Measurements from ENCODE around the gene ARID5B.

Gene ARID5B

DNA sequence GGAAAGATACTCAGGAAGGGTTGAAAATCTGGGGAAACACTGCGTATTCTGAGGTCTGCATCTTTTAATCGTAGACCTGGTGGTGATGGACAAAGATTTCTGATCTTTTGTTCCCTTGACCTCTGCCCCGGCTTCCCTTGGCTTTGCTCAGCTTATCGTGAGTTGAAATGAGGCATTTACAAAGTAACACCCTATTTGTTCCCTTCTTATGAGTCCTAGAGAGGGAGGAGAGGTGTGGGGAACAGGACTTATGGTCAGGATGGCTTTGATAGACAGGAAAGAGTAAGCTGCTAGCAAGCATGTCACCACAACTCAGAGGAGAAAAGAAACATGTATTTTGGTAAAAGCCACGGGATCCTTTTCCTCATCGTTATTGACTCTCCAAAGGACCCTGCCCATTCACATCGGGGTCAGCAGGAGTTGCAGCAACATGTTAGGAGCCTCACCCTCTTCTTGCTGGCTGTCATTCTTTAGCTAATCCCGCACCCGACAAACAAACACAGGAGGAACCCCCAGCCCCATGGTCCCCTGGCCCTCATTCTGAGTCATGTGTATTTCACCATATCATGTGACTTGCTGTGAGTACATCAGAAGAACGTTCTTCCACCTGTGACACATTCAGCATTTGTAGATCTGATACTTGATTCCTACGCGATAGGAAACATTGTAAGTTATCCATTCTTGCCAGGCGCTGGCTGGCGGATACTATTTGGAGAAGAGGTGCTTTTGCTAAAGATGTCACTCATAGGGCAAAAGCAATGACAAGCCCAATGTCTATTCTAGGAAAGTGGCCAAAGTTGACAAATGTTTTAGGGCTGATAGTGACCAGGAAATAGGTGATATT is 197.0 kb downstream of the ARID5B start:
- TF ChIP-seq L3MBTL2 (conservative IDR thresholded peaks at IDR 0.05) (no peak), BHLHE40 (IDR thresholded peaks at IDR 0.05; ENCODE audit: borderline replicate concordance) (no peak), HDGF (IDR thresholded peaks at IDR 0.05; ENCODE audit: borderline replicate concordance) (no peak), NFRKB (IDR thresholded peaks at IDR 0.05) (no peak)
- CTCF ChIA-PET, result no interaction called here
- DNase-seq (ENCODE audit: extremely low spot score), result no peak
- POLR2A ChIA-PET, result no interaction called here

DNA sequence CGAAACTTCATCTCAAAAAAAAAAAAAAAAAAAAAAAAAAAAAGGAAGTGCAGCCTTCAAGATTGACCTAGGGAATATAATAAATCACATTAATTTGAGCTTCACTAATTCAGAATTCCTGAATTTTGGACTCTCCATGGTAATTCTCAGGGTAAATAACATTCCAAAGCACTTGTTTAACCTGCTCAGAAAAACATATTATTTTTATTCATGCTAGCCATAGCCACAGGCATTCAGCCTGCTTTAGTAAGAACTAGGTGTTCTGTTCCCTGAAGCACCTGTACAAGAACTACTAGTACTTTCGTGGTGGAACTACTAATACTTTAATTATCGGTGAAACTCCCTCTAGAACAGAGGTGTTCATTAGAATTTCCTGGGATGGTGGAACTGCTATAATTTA is 197.8 kb downstream of the ARID5B start:
- ChIA-PET CTCF (no interaction called here), POLR2A (no interaction called here)
- no peak for TF ChIP-seq NFRKB (IDR thresholded peaks at IDR 0.05)
- no peak for TF ChIP-seq TARDBP (IDR thresholded peaks at IDR 0.05)
- no peak for TF ChIP-seq ELF4 (IDR thresholded peaks at IDR 0.05)
- no peak for TF ChIP-seq CTBP1 (IDR thresholded peaks at IDR 0.05; ENCODE audit: borderline replicate concordance)
- no peak for DNase-seq (ENCODE audit: extremely low spot score)

DNA sequence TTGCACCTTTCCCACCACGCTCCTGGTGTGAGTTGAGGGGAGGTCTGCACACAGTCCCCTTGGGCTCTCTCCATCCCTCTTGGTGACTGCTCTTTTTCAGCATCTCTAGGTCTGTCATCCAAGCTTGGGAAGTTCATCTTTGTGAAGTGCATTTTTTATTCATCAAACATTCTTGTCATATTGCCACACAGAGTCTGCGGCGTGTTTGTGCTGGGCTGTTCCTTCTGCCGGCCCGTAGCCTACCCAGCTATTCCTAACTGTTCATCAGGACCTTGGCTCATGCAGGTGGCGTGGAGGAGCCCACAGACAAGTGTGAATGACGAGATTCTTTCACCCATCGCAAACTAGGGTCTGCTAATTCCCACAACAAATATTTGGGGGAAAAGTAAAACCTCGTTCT is 202.4 kb downstream of the ARID5B start:
- CTCF ChIA-PET, result interaction anchor here (1.2 kb wide), 1 partner anchor 353 kb away, joined by 3 read pairs; no protein-coding TSS in a partner anchor

DNA sequence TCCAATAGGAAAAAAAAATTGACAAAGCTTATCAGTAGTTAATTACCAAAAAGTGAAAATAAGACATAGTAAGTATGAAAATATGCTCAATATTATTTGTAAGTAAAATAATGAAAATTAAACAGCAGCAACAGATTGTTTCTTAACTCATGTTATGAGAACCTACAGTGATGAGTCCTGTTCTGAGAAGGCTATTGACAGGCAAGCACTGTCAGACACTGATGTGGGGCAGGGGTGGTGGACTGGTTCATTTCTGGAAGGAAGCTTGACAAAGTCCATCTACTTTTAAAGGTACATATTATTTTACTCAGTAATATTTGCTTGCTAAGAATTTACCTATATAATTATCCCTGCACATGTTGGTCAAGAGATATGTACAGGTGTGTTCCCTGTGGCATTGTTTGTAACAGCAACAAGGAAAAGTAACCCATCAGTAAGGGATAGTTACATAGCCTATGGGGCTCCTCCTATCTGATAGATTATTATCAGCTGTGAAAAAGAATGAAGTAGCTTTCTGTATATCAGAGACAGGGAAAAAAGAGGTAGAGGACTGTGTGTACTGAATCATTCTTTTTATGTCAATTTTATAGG is 205.5 kb downstream of the ARID5B start:
- ChIA-PET CTCF (interaction anchor here (0.6 to 0.9 kb wide), 2 partner anchors 23 to 138 kb away, joined by 3 read pairs; no protein-coding TSS in a partner anchor), POLR2A (interaction anchor here (1.9 kb wide), 1 partner anchor 58 kb away, joined by 4 read pairs; no protein-coding TSS in a partner anchor)
- TF ChIP-seq, protein P1, sequence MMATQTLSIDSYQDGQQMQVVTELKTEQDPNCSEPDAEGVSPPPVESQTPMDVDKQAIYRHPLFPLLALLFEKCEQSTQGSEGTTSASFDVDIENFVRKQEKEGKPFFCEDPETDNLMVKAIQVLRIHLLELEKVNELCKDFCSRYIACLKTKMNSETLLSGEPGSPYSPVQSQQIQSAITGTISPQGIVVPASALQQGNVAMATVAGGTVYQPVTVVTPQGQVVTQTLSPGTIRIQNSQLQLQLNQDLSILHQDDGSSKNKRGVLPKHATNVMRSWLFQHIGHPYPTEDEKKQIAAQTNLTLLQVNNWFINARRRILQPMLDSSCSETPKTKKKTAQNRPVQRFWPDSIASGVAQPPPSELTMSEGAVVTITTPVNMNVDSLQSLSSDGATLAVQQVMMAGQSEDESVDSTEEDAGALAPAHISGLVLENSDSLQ (IDR thresholded peaks at IDR 0.05), result no peak
- TF ChIP-seq NFRKB (IDR thresholded peaks at IDR 0.05) (no peak), HDGF (IDR thresholded peaks at IDR 0.05; ENCODE audit: borderline replicate concordance) (no peak), LEF1 (IDR thresholded peaks at IDR 0.05; ENCODE audit: borderline replicate concordance) (no peak), FOXK2 (IDR thresholded peaks at IDR 0.05) (no peak), SP1 (IDR thresholded peaks at IDR 0.05) (no peak), BHLHE40 (IDR thresholded peaks at IDR 0.05; ENCODE audit: borderline replicate concordance) (no peak), FOXM1 (IDR thresholded peaks at IDR 0.05; ENCODE audit: borderline replicate concordance) (no peak), ZNF384 (IDR thresholded peaks at IDR 0.05) (no peak)
- no peak for DNase-seq (ENCODE audit: extremely low spot score)

More for the DNA sequence above, 202.4 kb downstream of the ARID5B start:
- DNase-seq (ENCODE audit: extremely low spot score), result no peak
- POLR2A ChIA-PET, result no interaction called here
- no peak for TF ChIP-seq FOXA1 (IDR thresholded peaks at IDR 0.05)
- TF ChIP-seq LEF1 (IDR thresholded peaks at IDR 0.05; ENCODE audit: borderline replicate concordance), result no peak
- TF ChIP-seq NFRKB (IDR thresholded peaks at IDR 0.05), result no peak
- no peak for TF ChIP-seq ZNF384 (IDR thresholded peaks at IDR 0.05)
- TF ChIP-seq ARNT (IDR thresholded peaks at IDR 0.05), result no peak
- TF ChIP-seq, protein P1 (IDR thresholded peaks at IDR 0.05), result no peak
- TF ChIP-seq CTBP1 (IDR thresholded peaks at IDR 0.05; ENCODE audit: borderline replicate concordance), result no peak
- no peak for TF ChIP-seq HDGF (IDR thresholded peaks at IDR 0.05; ENCODE audit: borderline replicate concordance)
- no peak for TF ChIP-seq SP1 (IDR thresholded peaks at IDR 0.05)
- TF ChIP-seq TARDBP (IDR thresholded peaks at IDR 0.05), result no peak
- TF ChIP-seq ELF4 (IDR thresholded peaks at IDR 0.05), result no peak
- TF ChIP-seq BHLHE40 (IDR thresholded peaks at IDR 0.05; ENCODE audit: borderline replicate concordance), result no peak
- TF ChIP-seq FOXK2 (IDR thresholded peaks at IDR 0.05), result no peak
- no peak for TF ChIP-seq FOXM1 (IDR thresholded peaks at IDR 0.05; ENCODE audit: borderline replicate concordance)
- TF ChIP-seq SUZ12 (IDR thresholded peaks at IDR 0.05), result no peak
- no peak for TF ChIP-seq L3MBTL2 (conservative IDR thresholded peaks at IDR 0.05)

DNA sequence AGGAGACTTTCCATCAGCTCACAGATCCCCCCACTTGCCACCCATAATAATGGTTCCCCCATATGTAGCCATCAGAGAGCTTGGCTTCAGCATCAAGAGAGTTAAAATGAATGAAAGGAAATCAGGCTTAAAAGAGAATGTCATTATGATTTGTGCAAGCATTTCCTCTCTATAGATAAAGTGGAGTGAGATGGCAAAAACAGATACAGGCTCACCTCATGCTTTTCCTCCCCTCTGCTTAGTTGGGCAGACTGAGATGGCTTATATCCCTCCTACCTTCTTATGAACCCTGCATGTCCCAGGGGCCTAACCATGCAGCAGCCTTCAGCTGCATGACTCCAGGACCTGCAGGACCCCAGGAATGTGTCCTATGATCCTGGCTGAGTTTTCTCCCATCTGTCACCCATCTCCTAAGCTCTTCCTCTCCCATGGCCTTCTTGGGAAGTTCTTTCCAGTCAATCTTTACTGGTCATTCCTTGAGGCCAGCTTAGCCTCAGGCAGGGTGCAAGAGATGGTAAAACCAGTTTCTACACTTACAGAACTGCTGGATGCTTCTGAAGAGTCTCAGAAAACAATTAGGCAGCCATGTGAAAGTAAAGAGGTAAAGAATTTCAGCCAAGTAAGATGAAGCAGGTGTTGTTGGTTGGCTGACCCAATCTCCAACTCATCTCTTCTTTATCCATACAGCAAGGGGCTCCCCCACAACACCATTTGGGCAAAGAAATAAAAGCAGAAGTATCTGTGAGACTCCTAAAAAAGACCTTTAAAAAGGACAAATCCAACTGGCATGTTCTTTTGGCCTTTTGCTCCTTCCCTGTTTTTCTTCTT is 207.5 kb downstream of the ARID5B start:
- no peak for DNase-seq (ENCODE audit: extremely low spot score)
- POLR2A ChIA-PET, result interaction anchor here (1.9 kb wide), 1 partner anchor 60 kb away, joined by 4 read pairs; no protein-coding TSS in a partner anchor
- CTCF ChIA-PET, result interaction anchor here (0.7 kb wide), 1 partner anchor 133 kb away, joined by 3 read pairs; no protein-coding TSS in a partner anchor
- TF ChIP-seq BHLHE40 (IDR thresholded peaks at IDR 0.05; ENCODE audit: borderline replicate concordance) (no peak), FOXM1 (IDR thresholded peaks at IDR 0.05; ENCODE audit: borderline replicate concordance) (no peak), CTBP1 (IDR thresholded peaks at IDR 0.05; ENCODE audit: borderline replicate concordance) (no peak), NFRKB (IDR thresholded peaks at IDR 0.05) (no peak), ARNT (IDR thresholded peaks at IDR 0.05) (no peak), FOXA1 (IDR thresholded peaks at IDR 0.05) (no peak), LEF1 (IDR thresholded peaks at IDR 0.05; ENCODE audit: borderline replicate concordance) (no peak), SUZ12 (IDR thresholded peaks at IDR 0.05) (no peak), L3MBTL2 (conservative IDR thresholded peaks at IDR 0.05) (no peak)

DNA sequence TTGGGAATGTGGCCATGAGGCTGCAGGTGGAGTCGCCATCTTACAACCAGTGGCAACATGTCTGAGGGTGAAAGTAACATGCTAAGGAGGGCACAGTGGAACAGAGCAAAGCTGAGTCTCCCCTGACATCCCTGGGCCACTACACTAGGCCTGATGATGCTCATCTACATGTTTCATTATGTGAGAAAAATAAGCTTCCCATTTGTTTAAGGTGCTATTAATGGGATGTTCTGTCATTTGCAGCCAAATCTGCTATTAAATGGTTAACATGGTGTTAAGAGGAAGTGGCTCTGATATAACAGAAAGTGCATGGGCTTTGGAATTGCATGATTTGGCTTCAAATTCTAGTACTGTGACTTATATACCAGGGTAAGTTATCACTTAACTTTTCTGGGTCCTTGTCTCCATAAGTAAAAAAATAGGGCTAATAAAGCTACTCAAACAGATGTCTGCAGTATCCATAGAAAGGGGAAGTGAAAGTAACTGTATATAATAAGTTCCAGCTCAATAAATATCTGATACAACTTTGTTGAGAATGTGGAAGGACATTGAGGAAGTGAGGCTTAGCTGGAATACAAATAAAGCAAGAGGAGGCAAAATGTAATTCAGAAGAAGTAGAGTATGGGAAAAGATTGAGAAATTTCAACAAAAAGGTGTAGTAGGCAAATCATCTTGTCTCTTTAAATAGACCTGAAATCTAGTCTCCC is 208.2 kb downstream of the ARID5B start:
- CTCF ChIA-PET, result no interaction called here
- TF ChIP-seq SP1 (IDR thresholded peaks at IDR 0.05) (no peak), NFRKB (IDR thresholded peaks at IDR 0.05) (no peak), L3MBTL2 (conservative IDR thresholded peaks at IDR 0.05) (no peak), CTBP1 (IDR thresholded peaks at IDR 0.05; ENCODE audit: borderline replicate concordance) (no peak), FOXM1 (IDR thresholded peaks at IDR 0.05; ENCODE audit: borderline replicate concordance) (no peak), FOXA1 (IDR thresholded peaks at IDR 0.05) (no peak), LEF1 (IDR thresholded peaks at IDR 0.05; ENCODE audit: borderline replicate concordance) (no peak), BHLHE40 (IDR thresholded peaks at IDR 0.05; ENCODE audit: borderline replicate concordance) (no peak), ELF4 (IDR thresholded peaks at IDR 0.05) (no peak), SUZ12 (IDR thresholded peaks at IDR 0.05) (no peak), ARNT (IDR thresholded peaks at IDR 0.05) (no peak), ZNF384 (IDR thresholded peaks at IDR 0.05) (no peak), HDGF (IDR thresholded peaks at IDR 0.05; ENCODE audit: borderline replicate concordance) (no peak), FOXK2 (IDR thresholded peaks at IDR 0.05) (no peak), TARDBP (IDR thresholded peaks at IDR 0.05) (no peak)
- TF ChIP-seq, protein P1 (IDR thresholded peaks at IDR 0.05), result no peak
- DNase-seq (ENCODE audit: extremely low spot score), result no peak
- POLR2A ChIA-PET, result no interaction called here

Data from HEK293T (cell line).